Activated T-cell treated with anti-CD3 and anti-CD28 coated beads, Interleukin-2, amount 50 U/mL, for 48 hours (primary cell): ENCODE data around the gene MAPK6.

ENCODE experiments used
- DNase-seq, 2 experiments: peaks; one replicate each; pipeline ENCODE4 v3.0.0-alpha.2; 2020

Gene MAPK6

DNA sequence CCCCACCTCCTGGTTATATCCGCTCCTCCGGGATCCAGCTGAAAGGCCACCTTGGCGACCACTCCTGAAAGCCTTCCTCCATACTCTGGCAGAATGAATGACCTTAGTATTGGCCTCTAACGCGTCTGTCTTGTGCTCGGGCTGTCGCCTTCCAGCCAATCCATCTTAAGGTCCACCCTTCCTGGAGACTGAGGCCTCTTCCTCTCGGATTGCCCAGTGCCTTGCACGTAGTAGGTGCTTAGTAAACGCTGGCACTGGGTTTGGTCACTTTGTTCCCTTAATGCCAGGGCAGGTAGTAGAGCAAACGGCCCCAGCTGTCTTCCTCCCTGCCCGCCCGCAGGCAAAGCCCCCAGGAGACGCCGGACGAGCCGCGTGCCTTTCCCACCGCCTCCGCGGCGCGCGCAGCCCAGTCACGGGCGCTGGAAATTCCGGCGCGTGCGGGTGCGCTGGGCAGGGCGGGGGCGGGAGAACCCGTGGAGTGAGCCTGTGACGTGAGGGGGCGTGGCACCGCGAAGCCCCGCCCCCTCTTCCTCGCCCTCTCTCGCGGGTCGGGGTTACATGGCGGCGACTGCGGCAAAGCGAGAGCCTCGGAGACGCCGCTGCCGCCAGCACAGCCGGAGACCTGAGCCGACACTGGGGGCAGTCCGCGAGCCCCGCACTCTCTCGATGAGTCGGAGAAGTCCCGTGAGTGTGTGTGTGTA, at the start of gene MAPK6:
TSS of gene MAPK6 (plus strand) at position 527 of the 701 bp plus-strand sequence. CDS start 27,242 bp downstream, outside the sequence.
- DNase-seq = peak; percentile 95 to 97

DNA sequence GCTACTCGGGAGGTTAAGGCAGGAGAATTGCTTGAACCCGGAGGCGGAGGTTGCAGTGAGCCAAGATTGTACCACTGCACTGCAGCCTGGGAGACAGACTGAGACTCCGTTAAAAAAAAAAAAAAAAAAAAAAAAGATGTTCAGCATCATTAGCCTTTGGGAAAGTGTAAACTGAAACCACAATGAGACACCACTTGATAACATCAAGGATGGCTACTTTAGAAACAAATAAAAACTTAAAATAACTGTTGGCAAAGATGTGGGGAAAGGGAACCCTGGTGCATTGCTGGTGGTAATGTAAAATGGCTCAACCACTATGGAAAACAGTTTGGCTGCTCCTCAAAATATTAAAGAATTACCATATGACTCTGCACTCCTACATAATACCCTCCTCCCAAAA, 49.3 kb upstream of the MAPK6 start:
- no peak for DNase-seq

DNA sequence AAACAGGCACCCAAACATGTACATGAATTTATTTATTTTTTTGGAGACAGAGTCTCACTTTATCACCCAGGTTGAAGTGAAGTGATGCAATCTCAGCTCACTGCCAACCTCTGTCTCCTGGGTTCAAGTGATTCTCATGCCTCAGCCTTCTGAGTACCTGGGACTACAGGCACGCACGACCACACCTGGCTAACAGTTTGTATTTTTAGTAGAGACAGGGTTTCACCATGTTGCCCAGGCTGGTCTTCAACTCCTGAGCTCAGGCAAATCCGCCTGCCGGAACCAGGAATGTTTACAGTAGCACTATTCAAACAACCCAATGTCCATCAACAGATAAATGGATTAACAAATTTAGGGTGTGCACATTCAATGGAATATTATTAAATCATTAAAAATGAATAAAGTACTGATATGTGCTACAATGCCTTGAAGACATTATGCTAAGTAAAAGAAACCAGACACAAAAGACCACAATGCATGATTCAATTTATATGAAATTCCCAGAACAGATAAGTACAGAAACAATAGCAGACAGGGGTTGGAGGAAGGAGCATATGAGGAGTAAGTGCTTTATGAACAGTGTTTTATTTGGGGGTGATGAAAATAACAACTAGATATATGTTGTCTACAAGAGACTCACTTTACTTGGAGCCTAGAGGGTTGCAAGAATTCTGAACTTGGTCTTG, 48.7 kb upstream of the MAPK6 start:
- no peak for DNase-seq

DNA sequence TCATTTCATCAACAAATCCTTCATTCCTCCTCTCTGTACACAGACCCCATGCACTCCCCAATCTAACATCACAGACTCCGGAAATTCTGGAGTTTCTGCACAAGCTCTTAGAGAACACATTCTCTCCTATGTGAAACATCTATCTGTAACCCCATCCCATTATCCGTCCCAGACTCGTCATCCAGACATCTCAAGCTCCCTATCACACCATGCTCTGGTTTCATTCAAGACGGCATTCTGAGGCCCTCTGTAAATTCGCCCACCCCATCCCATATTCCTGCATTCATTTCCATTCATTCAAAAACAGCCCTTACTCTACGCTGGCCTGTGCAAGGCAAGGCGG, 48.0 kb upstream of the MAPK6 start:
- DNase-seq = no peak

DNA sequence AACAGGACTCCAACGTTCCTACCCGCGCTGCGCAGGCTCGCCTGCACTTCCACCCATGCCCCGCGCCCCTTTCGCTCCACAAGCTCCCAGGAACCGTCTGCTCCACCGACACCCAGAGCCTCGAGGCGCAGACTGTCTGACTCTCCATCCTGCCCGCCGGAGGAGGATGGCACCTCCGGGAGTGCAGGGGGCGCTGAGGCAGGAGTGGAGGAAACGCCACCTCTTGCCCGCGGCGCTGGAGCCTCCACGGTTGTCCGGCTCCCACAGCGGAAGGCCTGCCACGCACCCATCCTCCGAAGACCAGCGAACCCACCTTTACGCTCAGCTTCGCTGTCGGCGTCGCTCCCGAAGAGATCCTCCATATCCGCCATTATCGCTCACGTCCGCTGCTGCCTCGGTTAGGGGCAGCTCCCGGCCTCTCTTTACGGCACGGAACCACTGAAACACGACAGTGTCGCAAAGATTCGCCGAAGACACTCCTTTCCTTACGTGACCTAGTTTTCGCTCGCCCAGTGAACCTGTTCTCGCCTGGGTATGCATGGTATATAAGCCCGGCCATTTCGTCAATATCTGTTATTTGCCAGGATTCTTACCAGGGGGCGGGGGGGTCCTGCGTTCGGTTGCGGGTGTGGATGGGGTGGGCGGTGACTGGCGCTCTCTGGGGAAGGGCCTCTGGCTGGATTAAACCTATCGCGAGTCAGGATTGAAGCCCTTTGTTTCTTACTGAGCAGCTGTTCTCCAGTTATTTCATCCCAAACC, 47.5 kb upstream of the MAPK6 start, which contains the start of gene LEO1:
TSS of gene LEO1 (minus strand) at position 404 of the 759 bp plus-strand sequence. CDS start at position 371, 33 bp downstream.
- DNase-seq = peak; percentile 90 to 91

DNA sequence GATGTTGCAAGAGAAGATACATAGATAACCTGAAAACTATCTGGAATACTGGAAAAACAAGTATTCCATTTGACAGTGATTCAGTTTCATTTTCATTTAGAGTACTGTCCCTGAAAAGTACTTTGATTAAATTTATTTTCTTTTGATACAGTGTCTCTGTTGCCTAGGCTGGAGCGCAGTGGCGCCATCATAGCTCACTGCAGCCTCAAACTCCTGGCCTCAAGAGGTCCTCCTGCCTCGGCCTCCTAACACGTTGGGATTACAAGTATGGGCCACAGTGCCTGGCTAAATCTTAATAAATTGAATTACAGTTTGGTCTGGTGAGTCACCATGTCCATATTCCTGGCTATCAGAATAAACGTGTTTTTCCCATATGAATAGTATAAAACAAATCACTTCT, 45.8 kb upstream of the MAPK6 start:
- DNase-seq = no peak

DNA sequence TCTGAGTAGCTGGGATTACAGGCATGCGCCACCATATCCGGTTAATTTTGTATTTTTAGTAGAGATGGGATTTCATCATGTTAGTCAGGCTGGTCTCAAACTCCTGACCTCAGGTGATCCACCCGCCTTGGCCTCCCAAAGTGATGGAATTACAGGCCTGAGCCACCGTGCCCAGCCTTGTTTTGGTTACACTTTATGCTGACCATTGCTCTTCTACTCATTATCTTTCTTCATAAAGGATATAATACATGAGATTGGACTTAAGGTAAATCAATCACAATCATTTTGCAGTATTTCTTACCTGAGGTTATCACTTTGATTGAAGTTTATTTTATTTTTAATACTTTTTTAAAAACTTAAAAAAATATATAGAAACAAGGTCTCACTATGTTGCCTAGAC, 45.2 kb upstream of the MAPK6 start:
- DNase-seq = no peak

DNA sequence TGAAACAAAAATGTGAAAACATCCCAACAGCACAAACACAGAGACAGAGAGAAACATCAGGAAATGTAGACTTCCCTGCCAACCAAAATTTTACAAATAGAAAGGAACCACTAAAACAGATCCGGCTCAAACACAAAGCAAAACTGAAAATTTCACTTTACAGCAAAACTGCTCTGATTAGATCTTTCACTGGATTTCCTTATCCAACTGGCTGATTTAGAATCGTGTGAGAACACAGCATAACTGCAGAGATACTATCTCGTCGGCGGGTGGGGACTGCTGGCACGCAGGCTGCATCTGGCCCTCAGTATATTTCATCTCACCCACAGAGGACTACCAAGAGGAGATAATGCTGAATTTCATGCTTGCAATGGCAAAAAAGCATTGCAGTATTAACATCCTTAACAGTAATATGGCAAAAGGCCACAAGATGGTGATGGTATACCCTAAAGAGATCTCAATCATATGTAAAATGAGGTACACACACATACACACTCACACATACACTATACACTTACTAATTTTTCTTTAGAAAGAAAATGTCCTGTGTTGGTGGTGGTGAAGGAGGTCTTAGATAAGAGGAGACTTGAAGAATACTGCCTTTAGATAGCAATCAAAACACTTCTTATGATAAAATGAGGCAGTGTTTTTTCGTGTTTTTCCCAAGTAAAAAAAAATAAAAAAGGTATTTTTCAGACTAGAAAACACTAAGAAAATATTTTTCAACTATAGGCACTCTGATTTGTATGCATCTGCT, 36.8 kb upstream of the MAPK6 start:
- peak; percentile 62 to 67 for DNase-seq

DNA sequence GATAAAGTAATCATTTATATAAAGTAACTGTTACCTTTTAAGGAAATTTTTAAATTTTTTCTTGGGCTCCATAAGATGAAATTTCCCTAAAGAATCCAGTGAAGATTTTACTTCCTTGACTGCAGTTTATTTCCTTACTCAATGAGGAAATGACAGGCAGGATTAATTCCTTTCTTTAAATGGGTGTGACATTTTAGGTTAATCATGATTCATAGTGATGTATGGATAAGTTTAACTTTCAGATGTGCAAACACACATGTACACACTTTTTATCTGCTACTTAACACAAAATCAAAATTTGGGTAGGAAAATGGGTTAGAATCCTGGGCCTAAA, 36.3 kb upstream of the MAPK6 start:
- no peak for DNase-seq

DNA sequence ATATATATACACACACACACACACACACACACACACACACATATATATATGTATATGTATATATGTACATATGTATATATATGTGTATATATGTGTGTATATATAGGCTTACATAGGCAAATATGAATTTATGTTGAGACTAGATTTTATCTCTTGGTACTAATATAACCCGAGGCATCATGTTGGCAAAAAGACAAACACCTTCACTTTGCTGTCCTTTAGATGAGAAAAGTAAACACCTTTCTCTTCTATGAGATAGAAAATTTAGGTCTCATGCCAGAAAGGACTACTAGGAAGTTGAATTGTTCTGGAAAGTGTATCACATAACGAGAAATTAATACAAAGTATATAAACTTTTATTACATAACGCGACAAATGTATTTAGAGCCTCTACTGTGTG, 27.9 kb upstream of the MAPK6 start:
- DNase-seq = no peak

DNA sequence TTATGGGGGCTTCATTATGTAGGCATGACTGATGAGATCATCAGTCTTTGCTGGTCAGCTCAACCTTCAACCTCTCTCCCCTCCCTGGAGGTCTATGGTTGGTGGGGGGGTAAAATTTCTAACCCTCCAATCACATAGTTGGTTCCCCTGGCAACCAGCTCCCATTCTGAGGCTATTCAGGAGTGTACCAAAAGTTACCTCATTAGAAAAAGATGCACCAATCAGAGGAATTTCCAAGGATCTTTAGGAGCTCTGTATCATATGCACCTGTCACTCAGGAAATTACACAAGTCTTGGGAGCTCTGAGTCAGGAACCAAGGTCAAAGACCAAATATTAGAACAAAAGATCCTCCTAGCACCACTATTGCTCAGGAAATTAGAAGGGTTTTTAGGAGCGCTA, 26.1 kb upstream of the MAPK6 start:
- no peak for DNase-seq

DNA sequence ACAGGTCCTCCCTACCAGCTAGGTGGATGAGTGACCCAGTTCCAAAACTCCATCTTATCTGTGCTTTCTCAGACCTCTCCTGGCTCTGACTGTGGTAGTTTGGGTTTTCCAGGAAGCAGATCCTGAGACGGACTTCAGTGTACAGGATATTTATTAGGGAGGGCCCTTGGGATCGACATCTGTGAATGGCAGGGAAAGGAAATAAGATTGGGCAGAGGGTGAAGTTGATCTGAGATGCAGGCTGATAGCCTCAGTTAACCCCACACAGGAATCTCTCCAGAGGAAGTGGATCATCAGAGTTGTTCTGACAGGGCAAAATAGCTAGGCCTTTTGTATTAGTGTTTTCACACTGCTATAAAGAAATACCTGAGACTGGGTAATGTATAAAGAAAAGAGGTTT, 16.7 kb upstream of the MAPK6 start:
- DNase-seq = peak in 1 of 2 experiments; percentile 0

DNA sequence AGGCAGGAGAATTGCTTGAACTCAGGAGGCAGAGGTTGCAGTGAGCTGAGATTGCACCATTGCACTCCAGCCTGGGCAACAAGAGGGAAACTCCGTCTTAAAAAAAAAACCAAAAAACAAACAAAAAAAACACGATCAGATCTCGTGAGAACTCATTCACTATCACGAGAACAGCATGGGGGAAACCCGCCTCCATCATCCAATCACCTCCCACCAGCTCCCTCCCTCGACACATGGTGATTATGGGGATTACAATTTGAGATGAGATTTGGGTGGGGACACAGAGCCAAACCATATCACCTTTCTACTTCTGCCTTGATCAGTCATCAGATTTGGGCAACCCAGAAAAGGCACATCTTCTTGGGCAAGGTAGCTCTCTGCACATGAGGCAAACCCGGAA, 15.9 kb upstream of the MAPK6 start:
- DNase-seq = peak in 1 of 2 experiments; percentile 17

DNA sequence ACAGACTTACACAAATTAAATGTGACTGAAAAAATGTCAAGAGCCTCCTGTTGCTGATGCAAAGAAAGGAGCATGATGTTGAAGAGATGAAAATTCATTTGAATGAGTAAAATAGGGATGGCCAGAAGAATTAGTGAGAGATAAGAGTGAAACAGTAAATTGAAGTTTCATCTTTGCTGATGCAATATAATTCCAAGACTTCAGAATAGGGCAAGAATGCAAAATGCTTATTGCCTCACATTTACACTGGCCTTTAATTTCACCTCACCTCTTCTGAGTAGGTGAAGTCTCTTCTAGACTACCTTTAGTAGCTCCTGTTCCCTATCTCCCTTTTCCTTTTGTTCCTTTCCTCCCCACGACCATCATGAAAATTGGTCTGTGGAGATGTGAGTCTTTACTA, 15.3 kb upstream of the MAPK6 start:
- DNase-seq = no peak

DNA sequence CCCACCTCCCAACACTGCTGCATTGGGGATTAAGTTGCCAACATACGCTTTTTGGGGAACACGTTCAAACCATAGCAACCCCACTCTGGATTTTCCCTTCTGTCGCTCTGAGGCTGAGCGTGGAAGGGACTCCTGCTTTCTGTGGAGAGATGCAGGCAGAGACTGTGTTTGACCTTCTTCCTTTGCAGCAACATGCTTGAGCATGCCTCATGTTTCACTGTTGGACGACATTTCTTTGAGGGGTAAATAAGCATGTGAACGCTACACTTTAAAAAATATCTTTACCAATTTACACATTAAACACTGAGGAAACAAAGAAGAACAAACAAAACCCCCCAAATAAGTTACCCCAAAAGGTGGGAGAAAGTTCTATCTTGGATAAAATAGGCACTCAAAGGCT, 14.2 kb upstream of the MAPK6 start:
- DNase-seq = no peak

DNA sequence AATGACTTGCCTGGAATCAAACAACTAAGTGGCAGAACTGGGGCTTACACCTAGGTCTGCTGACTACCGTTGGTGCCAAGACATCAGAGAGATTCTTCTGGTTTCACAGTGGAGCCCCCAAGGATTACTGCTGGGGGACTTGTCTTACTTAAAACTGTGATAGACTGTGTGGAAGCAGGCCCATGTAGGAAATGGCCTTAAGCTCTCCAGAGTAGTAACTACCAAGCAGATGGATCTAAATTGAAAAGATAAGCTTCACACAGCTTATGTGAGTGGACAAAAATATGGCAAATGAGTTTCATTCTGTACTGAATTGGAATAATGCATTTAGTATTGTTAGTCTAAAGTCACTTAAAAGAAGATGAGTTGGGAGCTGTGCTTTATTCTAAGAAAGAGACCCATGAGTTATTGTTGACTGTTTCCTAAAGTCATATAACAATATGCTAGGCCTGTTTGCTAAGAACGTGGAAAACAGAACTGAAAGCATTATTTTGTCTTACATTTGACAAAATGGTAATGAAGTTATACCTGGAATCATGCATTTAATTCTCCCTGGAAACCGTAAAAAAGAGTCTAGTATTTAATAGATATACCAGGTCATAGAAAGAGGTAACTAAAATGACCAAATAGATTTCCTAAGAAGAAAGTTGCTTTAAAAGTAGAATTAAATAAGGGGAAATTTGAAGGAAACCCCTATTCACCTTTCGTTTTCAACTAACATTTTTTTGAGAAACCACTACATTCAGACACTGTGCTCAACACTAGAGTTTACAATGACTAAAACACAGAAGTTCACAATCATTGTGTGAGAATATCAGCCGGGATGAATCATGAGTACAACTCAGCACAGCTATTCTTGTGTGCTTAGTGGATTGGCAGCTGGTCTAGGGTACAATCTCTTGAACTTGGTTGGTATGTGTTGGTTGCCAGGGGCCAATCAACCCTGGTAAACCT, 13.0 kb upstream of the MAPK6 start:
- DNase-seq = peak in 1 of 2 experiments; percentile 49

DNA sequence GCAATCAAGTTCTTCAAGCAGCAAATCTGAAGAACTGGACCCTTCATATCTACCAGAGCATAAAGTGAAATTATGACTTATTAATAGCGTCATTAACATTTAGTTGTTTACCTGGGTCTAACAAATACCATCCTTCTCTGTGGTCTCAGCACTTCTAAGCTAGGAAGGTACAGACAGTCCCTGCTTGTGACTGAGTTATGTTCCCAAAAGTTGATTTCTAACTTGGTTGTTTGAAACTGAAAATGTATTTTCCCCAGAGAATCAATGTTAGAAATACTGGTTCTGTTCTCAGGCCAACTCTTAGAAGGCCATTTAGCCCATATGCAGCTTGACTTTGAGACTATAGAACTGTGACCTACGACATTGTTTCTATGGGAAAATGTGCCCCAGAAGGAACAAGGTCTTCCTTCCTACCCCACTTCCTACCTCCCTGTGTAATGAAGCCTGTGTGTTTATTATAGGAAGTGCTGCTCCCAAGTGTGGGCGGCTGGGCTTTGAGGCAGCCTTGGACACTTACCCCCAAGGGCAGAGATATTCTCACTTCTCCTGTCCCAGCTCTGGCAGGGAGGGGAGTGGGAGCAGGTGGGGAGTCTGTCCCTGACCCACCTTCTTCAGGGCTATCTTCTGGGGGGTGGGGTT, 12.2 kb upstream of the MAPK6 start:
- DNase-seq = no peak

DNA sequence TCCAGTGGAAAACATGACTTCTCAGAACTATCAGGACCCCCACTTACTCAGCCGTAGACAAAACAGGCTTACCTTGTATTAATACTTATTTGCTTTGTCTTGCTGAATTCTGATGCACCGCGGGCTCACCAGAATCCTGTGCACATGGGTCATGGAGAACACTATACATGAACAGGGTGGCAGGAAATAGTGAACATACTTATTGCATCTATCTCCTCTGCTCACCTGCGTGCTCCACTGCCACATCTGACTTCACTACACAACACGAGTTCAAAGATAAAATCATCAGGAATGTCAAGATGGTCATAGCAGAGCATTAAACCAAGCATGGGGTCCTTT, 10.7 kb upstream of the MAPK6 start:
- DNase-seq = peak; percentile 30 to 43

DNA sequence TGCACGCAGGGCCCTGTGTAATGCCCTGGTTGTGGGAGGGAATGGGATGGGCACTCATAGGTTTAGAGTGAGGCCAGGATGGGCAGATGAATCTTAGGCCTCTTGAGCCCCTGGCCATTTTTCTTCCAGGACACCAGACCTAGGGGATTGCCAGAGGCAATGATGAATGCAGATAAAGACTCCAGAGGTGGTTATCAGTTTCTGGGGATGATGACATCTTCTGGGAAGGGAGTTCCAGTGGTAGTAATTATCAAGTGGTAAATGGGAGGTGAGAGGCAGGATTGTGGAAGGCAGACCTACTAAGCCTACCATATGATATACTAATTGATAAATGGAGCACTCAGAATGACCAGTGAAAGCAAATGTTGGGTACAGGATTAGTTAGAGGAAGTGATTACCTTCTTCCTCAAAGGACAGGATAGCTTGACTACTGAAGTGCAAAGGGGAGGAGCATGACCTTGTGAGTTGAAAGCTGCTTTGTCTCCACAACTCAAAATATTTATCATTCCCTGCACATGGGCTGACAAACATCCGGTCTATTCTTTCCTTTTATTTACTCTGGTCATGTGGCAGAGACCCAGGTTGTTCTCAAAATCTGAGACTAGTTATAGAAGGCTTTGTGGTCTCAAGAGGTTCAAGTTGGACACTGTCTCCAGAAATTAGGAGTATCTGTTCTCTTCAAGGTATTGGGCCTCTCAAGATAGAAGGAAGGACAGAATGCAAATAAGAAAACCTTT, 10.2 kb upstream of the MAPK6 start:
- DNase-seq = no peak

DNA sequence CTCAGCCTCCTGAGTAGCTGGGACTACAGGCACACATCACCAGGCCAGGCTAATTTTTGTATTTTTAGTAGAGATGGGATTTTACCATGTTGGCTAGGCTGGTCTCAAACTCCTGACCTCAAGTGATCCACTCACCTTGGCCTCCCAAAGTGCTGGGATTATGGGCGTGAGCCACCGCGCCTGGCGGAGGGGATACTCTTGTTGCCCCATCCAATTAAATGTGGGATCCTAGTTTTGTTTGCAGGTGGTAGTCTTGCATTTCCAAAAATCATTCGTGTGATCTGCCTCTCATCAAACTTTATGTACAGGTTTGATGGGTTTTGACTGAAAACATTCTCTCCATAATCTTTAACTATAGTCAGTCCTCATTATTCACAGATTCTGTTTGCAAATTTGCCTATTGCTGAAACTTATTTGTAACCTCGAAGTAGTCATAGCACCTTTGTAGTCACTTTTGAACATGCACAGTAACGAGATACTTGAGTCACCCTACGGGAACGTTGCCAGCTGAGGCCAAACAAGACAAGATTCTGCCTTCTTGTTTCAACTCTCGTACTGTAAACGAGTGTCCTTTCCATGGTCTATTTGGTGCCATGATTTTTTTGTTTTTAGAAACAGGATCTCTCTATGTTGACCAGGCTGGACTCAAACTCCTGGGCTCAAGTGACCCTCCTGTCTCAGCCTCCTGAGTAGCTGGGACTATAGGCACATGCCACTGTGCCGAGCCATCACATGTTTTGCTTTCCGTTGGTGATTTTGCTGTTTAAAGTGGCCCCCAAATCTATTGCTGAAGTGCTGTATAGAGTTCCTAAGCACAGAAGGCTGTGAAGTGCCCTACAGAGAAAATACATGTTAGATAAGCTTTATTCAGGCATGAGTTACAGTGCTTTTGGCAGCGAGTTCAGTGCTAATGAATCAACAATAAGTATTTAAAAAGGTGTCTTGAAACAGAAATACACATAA, 8.1 kb upstream of the MAPK6 start:
- DNase-seq = peak; percentile 83 to 85
